HG03432 (cell line): ENCODE results near the gene PLEKHG4B.

Experiments
- ATAC-seq: cut with Tn5 transposase; IDR thresholded peaks from one replicate; pipeline ENCODE4 v1.9.1; 2021; ENCODE audit warnings: mild to moderate bottlenecking, moderate library complexity; ENCODE audit not compliant: unreplicated experiment

The PLEKHG4B gene

GRCh38 chr5:128446-128845, 36.5 kb downstream of the PLEKHG4B start:
- no peak for ATAC-seq

GRCh38 chr5:129148-129547, 37.2 kb downstream of the PLEKHG4B start:
- ATAC-seq, result no peak

- ATAC-seq, result no peak
Observed at GRCh38 chr5:129820-130219, 37.9 kb downstream of the PLEKHG4B start.

GRCh38 chr5:130601-131131, 38.7 kb downstream of the PLEKHG4B start:
- ATAC-seq, result no peak

GRCh38 chr5:136901-137300, 44.9 kb downstream of the PLEKHG4B start:
- no peak for ATAC-seq

GRCh38 chr5:137741-138140, 45.8 kb downstream of the PLEKHG4B start:
- ATAC-seq, result no peak

GRCh38 chr5:138936-139335, 47.0 kb downstream of the PLEKHG4B start:
- ATAC-seq, result no peak

- no peak for ATAC-seq
Observed at GRCh38 chr5:139579-140442, 47.8 kb downstream of the PLEKHG4B start.

GRCh38 chr5:140443-140829, 48.5 kb downstream of the PLEKHG4B start:
- ATAC-seq, result no peak

GRCh38 chr5:141211-141610, 49.2 kb downstream of the PLEKHG4B start:
- ATAC-seq, result no peak

- ATAC-seq, result no peak
Observed at GRCh38 chr5:141761-142160, 49.8 kb downstream of the PLEKHG4B start.

GRCh38 chr5:142246-142810, 50.4 kb downstream of the PLEKHG4B start:
- no peak for ATAC-seq

- ATAC-seq, result no peak
Observed at GRCh38 chr5:143041-143440, 51.1 kb downstream of the PLEKHG4B start.

GRCh38 chr5:144941-145340, 53.0 kb downstream of the PLEKHG4B start:
- no peak for ATAC-seq

- ATAC-seq, result no peak
Observed at GRCh38 chr5:145585-146323, 53.8 kb downstream of the PLEKHG4B start.

- ATAC-seq, result no peak
Observed at GRCh38 chr5:147751-148150, 55.8 kb downstream of the PLEKHG4B start.

GRCh38 chr5:149745-150485, 57.9 kb downstream of the PLEKHG4B start:
- ATAC-seq, result no peak

GRCh38 chr5:150746-151145, 58.8 kb downstream of the PLEKHG4B start:
- ATAC-seq, result no peak

GRCh38 chr5:152077-152476, 60.1 kb downstream of the PLEKHG4B start:
- no peak for ATAC-seq

GRCh38 chr5:153256-153655, 61.3 kb downstream of the PLEKHG4B start:
- no peak for ATAC-seq

- ATAC-seq, result no peak
Observed at GRCh38 chr5:154236-154635, 62.3 kb downstream of the PLEKHG4B start.
